H1 (cell line): Measurements from ENCODE around the gene PABPN1. TPM values are rescaled to one million over a fixed set of nuclear protein-coding genes. Genes with fewer than 3 reads are reported as not detected.

Source experiments
- CTCF ChIA-PET: fragments of 300-600 bp; sonication (Branson Sonifier 250); formaldehyde crosslinking; loops from one replicate; lab custom pipeline; 2021; ENCODE audit not compliant: partially characterized antibody; lab: Charles Lee
- POLR2A ChIA-PET: fragments of 300-600 bp; sonication (Branson Sonifier 250); formaldehyde crosslinking; loops from one replicate; lab custom pipeline; 2021; ENCODE audit warnings: inconsistent platforms; ENCODE audit not compliant: partially characterized antibody; lab: Charles Lee
- DNase-seq, 2 experiments: peaks; one replicate each; pipeline versions ENCODE4 v3.0.0 to v3.0.0-alpha.2; 2010 to 2022; ENCODE audit warnings: low spot score in 2 of 2, low read depth in 1 of 2, mixed read lengths in 1 of 2
- FAIRE-seq: peaks from 2 replicates; lab custom pipeline; 2011; peaks lifted over from hg19 to GRCh38; lab: Jason Lieb, UNC
- H2AFZ ChIP-seq: 2 replicates; pipeline ENCODE4 v1.8.1; 2012; ENCODE audit warnings: low read length, inconsistent platforms
- H2AK5ac ChIP-seq: 2 replicates; pipeline ENCODE4 v1.6.1; 2013; ENCODE audit warnings: low read depth, low read length
- H2BK120ac ChIP-seq: replicated peaks from 2 replicates; pipeline ENCODE3; 2013; ENCODE audit warnings: low read depth, low read length, inconsistent platforms
- H2BK12ac ChIP-seq: 2 replicates; pipeline ENCODE4 v1.6.1; 2013; ENCODE audit warnings: low read depth, low read length
- H2BK15ac ChIP-seq: 2 replicates; pipeline ENCODE4 v1.6.1; 2013; ENCODE audit warnings: low read length
- H2BK20ac ChIP-seq: 2 replicates; pipeline ENCODE4 v1.6.1; 2013; ENCODE audit warnings: low read length
- H2BK5ac ChIP-seq: 2 replicates; pipeline ENCODE4 v1.6.1; 2013; ENCODE audit warnings: low read depth, low read length
- H3K14ac ChIP-seq: 2 replicates; pipeline ENCODE4 v1.6.1; 2013; ENCODE audit warnings: inconsistent platforms; ENCODE audit not compliant: insufficient read length
- H3K18ac ChIP-seq: 2 replicates; pipeline ENCODE4 v1.6.1; 2013; ENCODE audit warnings: low read length; ENCODE audit errors: extremely low read depth
- H3K23ac ChIP-seq: 2 replicates; pipeline ENCODE4 v1.6.1; 2013; ENCODE audit warnings: inconsistent platforms; ENCODE audit not compliant: insufficient read length
- H3K23me2 ChIP-seq: 2 replicates; pipeline ENCODE4 v1.6.1; 2013; ENCODE audit warnings: low read depth, low read length
- H3K27ac ChIP-seq: 2 replicates; pipeline ENCODE4 v1.6.1; 2011; ENCODE audit warnings: low read depth, low read length, inconsistent platforms
- H3K27me3 ChIP-seq, 4 experiments: replicated peaks in 1 of 4; 1 replicate in 1 of 4; 2 replicates in 3 of 4; pipeline versions ENCODE4 v1.6.1 to v1.8.1; 2011 to 2013; ENCODE audit warnings: low read length in 3 of 4, mild to moderate bottlenecking in 3 of 4, inconsistent platforms in 2 of 4, mixed read lengths in 2 of 4, moderate library complexity in 1 of 4; ENCODE audit not compliant: control insufficient read depth in 3 of 4, insufficient read depth in 3 of 4; ENCODE audit errors: extremely low read depth in 1 of 4
- H3K36me3 ChIP-seq, 4 experiments: 2 replicates each; pipeline versions ENCODE4 v1.6.1 to v1.8.1; 2011 to 2013; ENCODE audit warnings: mild to moderate bottlenecking in 4 of 4, low read length in 3 of 4, moderate library complexity in 2 of 4, control low read depth in 1 of 4, inconsistent platforms in 1 of 4; ENCODE audit not compliant: insufficient read depth in 4 of 4, control insufficient read depth in 2 of 4
- H3K4ac ChIP-seq: replicated peaks from 2 replicates; pipeline ENCODE3; 2013; ENCODE audit warnings: low read length, low read depth, mixed read lengths, inconsistent platforms; ENCODE audit not compliant: insufficient read length
- H3K4me1 ChIP-seq, 4 experiments: replicated peaks in 1 of 4; 1 replicate in 1 of 4; 2 replicates in 3 of 4; pipeline versions ENCODE4 v1.6.1 to v1.8.1; 2011 to 2013; ENCODE audit warnings: low read length in 3 of 4, inconsistent platforms in 2 of 4, mixed read lengths in 1 of 4; ENCODE audit not compliant: insufficient read depth in 4 of 4, control insufficient read depth in 3 of 4
- H3K4me2 ChIP-seq, 2 experiments: 2 replicates each; pipeline versions ENCODE4 v1.6.1 to v1.8.1; 2011 to 2013; ENCODE audit warnings: low read depth in 2 of 2, low read length in 2 of 2, control low read depth in 1 of 2, inconsistent platforms in 1 of 2, mild to moderate bottlenecking in 1 of 2; ENCODE audit not compliant: insufficient read depth in 1 of 2
- H3K4me3 ChIP-seq, 4 experiments: fragments of 200-600, 300-600 bp in 1 of 4; sonication (generic), shearing (Covaris generic), sonication (Bioruptor Twin) in 1 of 4; 2 replicates each; pipeline versions ENCODE4 v1.5.1 to v1.8.1; 2011 to 2016; ENCODE audit warnings: low read length in 4 of 4, low read depth in 3 of 4, control low read depth in 2 of 4, inconsistent platforms in 2 of 4, mild to moderate bottlenecking in 2 of 4, mixed read lengths in 1 of 4, moderate library complexity in 1 of 4; ENCODE audit not compliant: insufficient read depth in 2 of 4; ENCODE audit errors: extremely low read depth in 1 of 4
- H3K56ac ChIP-seq: replicated peaks from 2 replicates; pipeline ENCODE3; 2013; ENCODE audit warnings: low read depth, mild to moderate bottlenecking, mixed read lengths, low read length, inconsistent platforms; ENCODE audit not compliant: insufficient read length
- H3K79me1 ChIP-seq: 2 replicates; pipeline ENCODE4 v1.6.1; 2013; ENCODE audit warnings: low read depth, low read length, control low read depth
- H3K79me2 ChIP-seq, 2 experiments: 2 replicates each; pipeline versions ENCODE4 v1.6.1 to v1.8.1; 2012 to 2013; ENCODE audit warnings: low read length in 2 of 2, mild to moderate bottlenecking in 2 of 2, inconsistent platforms in 1 of 2; ENCODE audit not compliant: insufficient read depth in 2 of 2, control insufficient read depth in 1 of 2
- H3K9ac ChIP-seq, 4 experiments: replicated peaks in 1 of 4; 1 replicate in 1 of 4; 2 replicates in 3 of 4; pipeline versions ENCODE4 v1.6.1 to v1.8.1; 2011 to 2013; ENCODE audit warnings: low read depth in 3 of 4, low read length in 3 of 4, control low read depth in 2 of 4, mild to moderate bottlenecking in 2 of 4, moderate library complexity in 2 of 4, inconsistent platforms in 1 of 4; ENCODE audit errors: extremely low read depth in 1 of 4
- H3K9me3 ChIP-seq, 2 experiments: 2 replicates each; pipeline versions ENCODE4 v1.6.1 to v1.8.1; 2012 to 2013; ENCODE audit warnings: mild to moderate bottlenecking in 2 of 2, moderate library complexity in 2 of 2, control low read depth in 1 of 2, inconsistent platforms in 1 of 2, low read depth in 1 of 2, low read length in 1 of 2, mixed read lengths in 1 of 2; ENCODE audit not compliant: insufficient read depth in 2 of 2
- H4K20me1 ChIP-seq, 2 experiments: replicated peaks in 1 of 2; 2 replicates each; pipeline versions ENCODE3 to v1.8.1; 2011 to 2013; ENCODE audit warnings: inconsistent platforms in 2 of 2, low read length in 2 of 2, mild to moderate bottlenecking in 1 of 2; ENCODE audit not compliant: insufficient read depth in 2 of 2, control insufficient read depth in 1 of 2
- H4K5ac ChIP-seq: 2 replicates; pipeline ENCODE4 v1.6.1; 2013; ENCODE audit warnings: low read length, low read depth, mixed read lengths, inconsistent platforms; ENCODE audit not compliant: insufficient read length
- H4K8ac ChIP-seq: 2 replicates; pipeline ENCODE4 v1.8.0; 2013; ENCODE audit warnings: mild to moderate bottlenecking, moderate library complexity, low read length, inconsistent platforms; ENCODE audit not compliant: insufficient read depth; ENCODE audit errors: extremely low read depth
- H4K91ac ChIP-seq: replicated peaks from 2 replicates; pipeline ENCODE3; 2013; ENCODE audit warnings: low read length, mixed read lengths, inconsistent platforms; ENCODE audit not compliant: insufficient read length
- CBX8 ChIP-seq: fragments of 300-800, 300-1000 bp; sonication (generic); IDR thresholded peaks from 2 replicates; pipeline ENCODE4 v1.7.1; 2016; ENCODE audit warnings: low read depth, low read length, borderline replicate concordance
- CTCF ChIP-seq, 3 experiments: IDR thresholded peaks; 1 replicate in 2 of 3; 2 replicates in 1 of 3; pipeline versions ENCODE4 v1.5.1 to v1.6.1; 2011; ENCODE audit warnings: low read length in 3 of 3, mild to moderate bottlenecking in 3 of 3, inconsistent platforms in 2 of 3, low read depth in 1 of 3, moderate library complexity in 1 of 3; ENCODE audit not compliant: insufficient read depth in 1 of 3; ENCODE audit errors: control extremely low read depth in 1 of 3
- RAD21 ChIP-seq, 2 experiments: IDR thresholded peaks in 1 of 2; conservative IDR thresholded peaks in 1 of 2; 2 replicates each; pipeline ENCODE4 v1.6.1; 2011; ENCODE audit warnings: low read depth in 2 of 2, low read length in 2 of 2, improper control_type of control experiment in 1 of 2, inconsistent platforms in 1 of 2, mild to moderate bottlenecking in 1 of 2, moderate library complexity in 1 of 2
- SIX5 ChIP-seq: IDR thresholded peaks from 2 replicates; pipeline ENCODE4 v1.6.1; 2011; ENCODE audit warnings: mild to moderate bottlenecking, low read depth, low read length
- TEAD4 ChIP-seq: IDR thresholded peaks from 2 replicates; pipeline ENCODE4 v1.6.1; 2012; ENCODE audit warnings: low read depth, low read length, inconsistent platforms, mixed read lengths
- WGBS, 2 experiments: shearing (Covaris generic) in 1 of 2; methylation state at CpG; one replicate each; pipeline versions ENCODE4 v1.1.6 to v1.1.7; 2013 to 2015; ENCODE audit warnings: low lambda C conversion rate in 2 of 2, mixed read lengths in 2 of 2, inconsistent platforms in 1 of 2, low coverage in 1 of 2, missing lambda C conversion rate in 1 of 2; ENCODE audit not compliant: insufficient replicate concordance in 2 of 2, insufficient coverage in 1 of 2, insufficient read length in 1 of 2; ENCODE audit errors: extremely low coverage in 1 of 2, missing lambda C conversion rate in 1 of 2; 5-methylcytosine and 5-hydroxymethylcytosine counted together
- polyA plus RNA-seq, 7 experiments: library from polyadenylated mRNA; depleted of rRNA in 3 of 7; stranded (reverse) in 5 of 7; unstranded in 2 of 7; fragments of >200 nt in 5 of 7; fragments of 200-250 nt in 2 of 7; gene quantifications; 1 replicate in 5 of 7; 2 replicates in 1 of 7; 4 replicates in 1 of 7; pipeline versions ENCODE4 v1.2.1 to v1.2.3, GENCODE V29; 2011 to 2013; ENCODE audit warnings: missing spikeins in 2 of 7, mixed read lengths in 2 of 7
- total RNA-seq: library from RNA; stranded (reverse); fragmentation: NEBNext Ultra II Directional; extraction: Animal tissue kit (Norgen Biotek cat#: 25700); gene quantifications from 2 replicates; pipeline ENCODE4 v1.2.1, GENCODE V29; 2021

The PABPN1 gene
- total and polyA plus RNA-seq, 2 of the 8 experiments (the other 6 are each of a cell fraction or from before 2014, with no cell fraction given), result 300 to 331 TPM

DNA sequence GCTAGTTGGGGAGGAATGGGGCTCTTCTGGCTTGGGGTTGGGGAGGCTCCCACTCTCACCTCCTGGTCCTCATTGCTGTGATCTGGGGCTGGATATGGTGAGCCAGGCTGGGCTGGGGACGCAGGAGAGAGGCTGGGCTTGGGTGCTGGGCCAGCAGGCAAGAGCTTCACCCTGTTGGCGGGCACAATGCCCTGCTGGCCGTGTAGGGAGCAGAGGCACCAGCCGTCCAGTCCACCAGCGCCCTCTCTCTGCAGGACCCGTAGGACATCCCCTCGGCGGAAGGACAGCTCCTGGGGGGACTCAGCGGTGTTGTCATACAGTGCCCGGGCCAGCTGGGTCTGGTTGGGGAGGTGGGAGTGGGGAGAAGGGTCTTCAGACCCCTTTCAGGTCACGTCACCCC is 39.2 kb downstream of the PABPN1 start:
- Histone ChIP-seq H4K8ac (no peak overlapping the region), H3K79me1 (no peaks in the 10 kb centered on the region), H4K5ac (no peak overlapping the region), H3K23me2 (peaks cover 12% of the 10 kb centered on the region; the same call in 1 of the 2 replicates), H3K56ac (no peak overlapping the region), H3K4me2 (no peak overlapping the region), H3K79me2 (no peaks in the 10 kb centered on the region), H3K9ac (no peak overlapping the region), H2BK120ac (no peak overlapping the region), H2AK5ac (no peak overlapping the region), H2BK15ac (no peak overlapping the region), H3K27ac (no peak overlapping the region), H2BK12ac (no peak overlapping the region), H3K36me3 (peaks cover 0 to 22% (median 11%) of the 10 kb centered on the region in 4 experiments; a peak in 4 of 8 replicates), H3K18ac (no peak overlapping the region), H3K14ac (no peak overlapping the region), H4K91ac (no peak overlapping the region), H4K20me1 (peaks cover 8 to 13% of the 10 kb centered on the region in 2 experiments), H2BK20ac (no peak overlapping the region), H2BK5ac (no peak overlapping the region), H3K4ac (no peak overlapping the region), H3K9me3 (no peaks in the 10 kb centered on the region), H3K4me3 (no peak overlapping the region), H3K4me1 (peaks cover 0 to 14% (median 10%) of the 10 kb centered on the region in 4 experiments; a peak in 5 of 7 replicates), H3K27me3 (no peaks in the 10 kb centered on the region; a peak in 1 of 7 replicates), H3K23ac (no peak overlapping the region), H2AFZ (no peak overlapping the region)
- DNase-seq (peak in 1 of 2 experiments; percentile 66), FAIRE-seq (no peak)
- peak; percentile 56 to 67 for TF ChIP-seq RAD21 (IDR thresholded peaks at IDR 0.05 in 1 of 2, conservative IDR thresholded peaks at IDR 0.05 in 1 of 2; ENCODE audit: low read depth in 2 of 2, low read length in 2 of 2)
- TF ChIP-seq TEAD4, result no peak
- TF ChIP-seq CTCF (IDR thresholded peaks at IDR 0.05; ENCODE audit: control extremely low read depth in 1 of 3, insufficient read depth in 1 of 3, low read depth in 1 of 3, low read length in 3 of 3), result peak; percentile 67 to 91 (median 75)
- no peak for TF ChIP-seq SIX5
- TF ChIP-seq CBX8, result no peak
- POLR2A ChIA-PET, result interaction anchor here (0.8 to 7.1 kb wide), 7 partner anchors 9 to 58 kb away, joined by 3 to 73 read pairs (median 6); partner anchors contain the start of genes CMTM5, PPP1R3E and SLC22A17
- WGBS, 2 experiments, result 79% methylated on average over 11 of the region's 11 CpGs; no CpG with 5 or more reads in 1 of the 2 experiments
- CTCF ChIA-PET, result interaction anchor here (0.6 to 20.9 kb wide), 39 partner anchors 8 to 239 kb away, joined by 3 to 333 read pairs (median 5); partner anchors contain the start of genes BCL2L2, CMTM5, IL25 and PABPN1
